Stimulated activated CD8-positive, alpha-beta memory T cell treated with anti-CD3 and anti-CD28 coated beads, Interleukin-4, amount 100 ng/mL, for 48 hours (primary cell): Measurements from ENCODE around the gene VIPR2.

Experiments used
- DNase-seq: peaks from one replicate; pipeline ENCODE4 v3.0.0-alpha.2; 2020

VIPR2 gene

GRCh38 chr7:159034394-159034793 lies 110.3 kb downstream of the VIPR2 start:
- no peak for DNase-seq

GRCh38 chr7:159033956-159034355 lies 110.7 kb downstream of the VIPR2 start:
- peak; percentile 14 for DNase-seq

- DNase-seq, result no peak
Measured at GRCh38 chr7:159033473-159033825, 111.2 kb downstream of the VIPR2 start.

- DNase-seq, result peak; percentile 6
Measured at GRCh38 chr7:159032753-159033472, 111.8 kb downstream of the VIPR2 start.

- DNase-seq, result peak; percentile 6
Measured at GRCh38 chr7:159032322-159032721, 112.3 kb downstream of the VIPR2 start.

- peak; percentile 16 for DNase-seq
Measured at GRCh38 chr7:159031750-159032149, 112.9 kb downstream of the VIPR2 start.

GRCh38 chr7:159031135-159031701 lies 113.4 kb downstream of the VIPR2 start:
- DNase-seq, result peak; percentile 10

GRCh38 chr7:159030490-159031134 lies 114.1 kb downstream of the VIPR2 start:
- DNase-seq, result peak; percentile 32

- peak; percentile 10 for DNase-seq
Measured at GRCh38 chr7:159028508-159029401, 115.9 kb downstream of the VIPR2 start.

GRCh38 chr7:159027789-159028507 lies 116.7 kb downstream of the VIPR2 start:
- DNase-seq, result peak; percentile 19

GRCh38 chr7:159027056-159027788 lies 117.4 kb downstream of the VIPR2 start:
- DNase-seq, result no peak

GRCh38 chr7:159026271-159027055 lies 118.2 kb downstream of the VIPR2 start:
- no peak for DNase-seq

GRCh38 chr7:159025161-159025779 lies 119.4 kb downstream of the VIPR2 start:
- DNase-seq, result no peak

GRCh38 chr7:159024280-159024951 lies 120.3 kb downstream of the VIPR2 start:
- DNase-seq, result no peak

- no peak for DNase-seq
Measured at GRCh38 chr7:159023746-159024145, 120.9 kb downstream of the VIPR2 start.

GRCh38 chr7:159023206-159023605 lies 121.5 kb downstream of the VIPR2 start:
- no peak for DNase-seq

- no peak for DNase-seq
Measured at GRCh38 chr7:159022238-159022993, 122.3 kb downstream of the VIPR2 start.

GRCh38 chr7:159020987-159021386 lies 123.7 kb downstream of the VIPR2 start:
- no peak for DNase-seq

GRCh38 chr7:159019111-159019510 lies 125.6 kb downstream of the VIPR2 start:
- no peak for DNase-seq
